Activated CD4-positive, alpha-beta T cell treated with anti-CD3 and anti-CD28 coated beads, Interleukin-2, amount 50 U/mL, for 1 hour (primary cell): Measurements from ENCODE around the gene JMJD4.
A peak's percentile ranks its signal among the peaks of the same experiment; 100 is the strongest.

Source experiments
- DNase-seq: peaks from one replicate; pipeline ENCODE4 v3.0.0-alpha.2; 2020

JMJD4 gene

DNA sequence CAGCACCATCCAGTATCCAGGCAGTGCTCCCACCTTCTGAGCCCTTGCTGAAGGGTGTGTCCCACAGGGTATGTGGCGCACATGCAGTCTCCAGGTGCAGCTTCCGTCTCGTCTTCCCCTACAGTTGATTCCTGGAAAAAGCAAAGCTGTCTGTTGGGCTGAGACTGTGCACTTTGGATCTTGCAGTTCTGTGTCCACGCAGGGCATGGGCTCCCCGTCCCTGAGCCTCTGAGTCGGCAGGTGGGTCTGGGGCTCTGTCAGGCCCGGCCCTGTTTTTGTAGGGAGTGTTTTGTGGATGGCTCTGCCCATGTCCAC lies 33.0 kb upstream of the JMJD4 start:
- DNase-seq, result no peak

GRCh38 chr1:227767401-227768124 lies 32.5 kb upstream of the JMJD4 start:
- DNase-seq, result no peak

GRCh38 chr1:227766653-227767277 lies 31.7 kb upstream of the JMJD4 start:
- no peak for DNase-seq

DNA sequence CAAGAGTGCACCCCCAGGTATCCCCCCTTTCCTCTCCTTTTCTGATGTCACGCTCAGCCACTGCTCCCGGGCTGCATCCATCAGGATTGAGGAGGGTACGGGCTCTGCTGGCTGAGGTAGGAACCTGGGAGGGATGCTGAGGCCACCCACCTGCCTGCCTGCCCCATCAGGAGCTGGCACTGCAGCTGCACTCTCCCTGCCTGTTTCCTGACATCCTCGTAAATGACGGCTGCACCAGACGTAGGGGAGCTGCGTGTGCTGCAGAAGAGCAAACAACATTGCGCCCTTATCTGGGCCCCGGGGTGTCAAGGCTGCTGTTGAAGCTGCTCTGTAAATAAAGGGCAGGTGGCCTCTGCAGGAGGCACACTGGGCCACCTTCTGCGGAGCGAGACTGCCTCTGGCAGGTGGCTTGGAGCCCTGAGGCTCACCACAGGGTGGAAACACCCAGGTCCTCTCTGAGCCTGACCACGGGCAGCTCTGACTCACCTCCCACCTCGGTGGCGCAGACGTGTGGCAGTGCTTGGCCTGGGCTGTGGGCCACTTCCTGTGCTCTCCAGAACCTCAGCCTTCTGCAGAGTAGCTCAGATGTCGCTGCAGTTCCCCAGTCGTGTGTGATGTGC lies 31.0 kb upstream of the JMJD4 start:
- peak; percentile 72 for DNase-seq

- no peak for DNase-seq
Observed at GRCh38 chr1:227765261-227766014, 30.3 kb upstream of the JMJD4 start.

GRCh38 chr1:227764019-227764391 lies 28.9 kb upstream of the JMJD4 start:
- DNase-seq, result no peak

DNA sequence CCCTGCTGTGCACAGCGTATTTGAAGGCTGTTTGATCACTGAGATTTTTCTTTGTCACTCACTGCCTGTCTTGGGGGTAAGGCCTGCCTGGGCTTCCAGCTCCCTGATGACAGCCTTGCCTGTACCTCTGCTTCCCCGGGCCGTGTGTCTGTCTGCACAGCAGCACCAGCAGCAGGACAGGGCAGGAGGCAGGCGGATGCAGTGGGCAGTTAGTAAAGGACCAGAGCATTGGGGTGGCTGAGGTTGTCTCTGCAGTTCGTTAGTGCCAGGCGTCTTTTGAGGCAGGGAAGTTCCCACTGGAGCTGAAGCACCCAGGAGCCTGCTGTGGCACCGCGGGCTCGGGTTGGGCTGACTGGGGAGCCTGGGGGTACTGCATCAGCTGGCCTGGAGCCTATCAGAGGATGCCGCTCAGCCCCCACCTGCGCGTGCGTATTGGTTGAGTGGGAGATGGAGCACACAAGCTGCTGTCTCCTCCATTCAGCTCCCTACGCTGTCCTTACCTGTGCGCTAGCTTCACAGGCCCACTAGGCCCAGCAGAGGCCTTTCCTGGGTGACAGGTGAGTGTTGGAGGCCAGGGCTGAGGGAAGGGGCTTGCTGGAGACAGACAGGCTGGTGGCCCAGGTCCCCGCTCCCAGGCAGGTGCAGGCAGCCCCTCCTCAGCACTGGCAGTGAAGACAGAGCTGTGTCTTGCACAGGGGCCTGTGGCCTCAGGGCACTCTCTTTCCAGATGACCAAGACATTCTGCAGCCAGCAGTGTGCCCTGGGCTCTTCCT lies 28.3 kb upstream of the JMJD4 start:
- no peak for DNase-seq

GRCh38 chr1:227762231-227762911 lies 27.3 kb upstream of the JMJD4 start:
- peak; percentile 88 for DNase-seq

DNA sequence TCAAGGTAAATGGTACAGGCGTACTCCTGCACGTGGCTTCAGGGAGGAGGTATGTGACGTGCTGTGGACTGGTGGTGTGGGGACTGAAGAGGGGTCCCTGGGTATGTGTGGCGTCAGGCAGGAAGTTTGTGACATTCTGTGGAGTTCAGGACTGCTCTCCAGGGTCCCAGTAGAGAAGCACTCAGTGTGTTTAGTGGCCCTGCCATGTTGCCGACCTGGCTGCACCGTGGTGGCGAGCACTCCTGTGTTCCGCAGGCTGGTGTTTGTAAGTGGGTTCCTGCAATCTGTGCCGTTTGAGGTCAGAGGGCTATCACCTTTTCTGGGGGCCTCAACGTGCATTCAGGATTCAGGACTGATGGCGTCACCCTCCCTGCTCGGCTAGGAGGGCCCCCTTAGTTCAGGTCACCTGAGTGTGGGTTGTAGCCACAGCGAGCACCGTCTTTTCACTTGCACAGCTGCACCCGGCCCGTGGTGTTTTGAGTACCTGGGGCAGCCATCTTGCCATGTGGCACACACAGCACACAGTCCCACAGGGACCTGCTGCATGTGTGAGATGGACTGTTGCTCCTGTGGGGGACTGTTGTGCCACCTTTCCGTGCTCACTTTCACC lies 26.6 kb upstream of the JMJD4 start:
- no peak for DNase-seq

DNA sequence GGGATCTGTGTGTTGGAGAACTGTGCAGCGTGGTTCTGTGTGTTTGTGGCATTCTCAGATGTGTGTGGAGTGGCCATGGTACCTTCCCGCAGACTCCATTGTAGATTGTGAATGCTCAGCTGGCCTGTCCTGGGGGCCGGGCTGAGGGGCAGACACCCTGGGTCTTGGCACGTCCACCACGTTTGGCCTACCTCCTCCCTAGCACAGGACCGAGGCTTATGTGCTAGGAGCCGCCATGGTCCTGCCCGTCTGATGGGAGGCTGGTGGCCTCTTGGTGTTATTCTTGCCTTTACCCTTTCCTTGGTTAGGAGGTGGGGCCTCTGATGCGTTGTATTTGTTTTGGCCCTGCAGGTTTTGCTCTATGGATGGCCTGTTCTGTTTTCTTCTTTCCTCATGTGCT lies 25.3 kb upstream of the JMJD4 start:
- no peak for DNase-seq

GRCh38 chr1:227759341-227760300 lies 24.5 kb upstream of the JMJD4 start:
- DNase-seq, result no peak

GRCh38 chr1:227758366-227758765 lies 23.3 kb upstream of the JMJD4 start:
- no peak for DNase-seq

- DNase-seq, result no peak
Observed at GRCh38 chr1:227757781-227758180, 22.7 kb upstream of the JMJD4 start.

- no peak for DNase-seq
Observed at GRCh38 chr1:227756172-227756959, 21.3 kb upstream of the JMJD4 start.

GRCh38 chr1:227754958-227755357 lies 19.9 kb upstream of the JMJD4 start:
- no peak for DNase-seq

- no peak for DNase-seq
Observed at GRCh38 chr1:227753999-227754711, 19.1 kb upstream of the JMJD4 start.

- no peak for DNase-seq
Observed at GRCh38 chr1:227749916-227750710, 15.0 kb upstream of the JMJD4 start.

- no peak for DNase-seq
Observed at GRCh38 chr1:227749225-227749624, 14.1 kb upstream of the JMJD4 start.
